A549 (cell line): ENCODE data around the gene CDH4. TPM values are rescaled to one million over a fixed set of nuclear protein-coding genes. Genes with fewer than 3 reads are reported as not detected.

Experiments used
- ATAC-seq, 2 experiments: fragments of 200-7000 bp in 1 of 2; fragments of >200 bp in 1 of 2; cut with Nextera tagmentation in 1 of 2; cut with Tn5 transposase in 1 of 2; 3 replicates each; pipeline versions ENCODE4 v1.8.0 to v1.9.1; 2018 to 2020; ENCODE audit warnings: mild to moderate bottlenecking in 1 of 2, moderate library complexity in 1 of 2
- CTCF ChIA-PET: fragments of 300-600 bp; sonication (Branson Sonifier 250); formaldehyde crosslinking; extraction: SDS; loops from one replicate; lab custom pipeline; 2021; ENCODE audit warnings: antibody characterized with exemption, inconsistent platforms; lab: Yijun Ruan, JAX
- POLR2A ChIA-PET: fragments of 350-600 bp; formaldehyde crosslinking; extraction: SDS; loops from one replicate; lab custom pipeline; 2021; ENCODE audit warnings: antibody characterized with exemption, inconsistent platforms; lab: Yijun Ruan, JAX
- DNase-seq, 2 experiments: peaks; one replicate each; pipeline versions ENCODE4 v3.0.0 to v3.0.0-alpha.2; 2011 to 2016; ENCODE audit warnings: low read depth in 1 of 2, low spot score in 1 of 2
- FAIRE-seq: peaks from 2 replicates; lab custom pipeline; 2011; peaks lifted over from hg19 to GRCh38; lab: Jason Lieb, UNC
- H3K27ac ChIP-seq, 2 experiments: fragments of >200 bp; sonication (Bioruptor Twin); formaldehyde crosslinking; 3 replicates each; pipeline ENCODE4 v1.5.1; 2016 to 2017
- H3K4me1 ChIP-seq: fragments of >200 bp; sonication (Bioruptor Twin); formaldehyde crosslinking; 3 replicates; pipeline ENCODE4 v1.6.1; 2016
- H3K4me2 ChIP-seq: fragments of >200 bp; sonication (Bioruptor Twin); formaldehyde crosslinking; 3 replicates; pipeline ENCODE4 v1.6.1; 2016
- H3K4me3 ChIP-seq: fragments of >200 bp; sonication (Bioruptor Twin); formaldehyde crosslinking; 3 replicates; pipeline ENCODE4 v1.5.1; 2016
- H3K9me3 ChIP-seq: fragments of >200 bp; sonication (Bioruptor Twin); formaldehyde crosslinking; 3 replicates; pipeline ENCODE4 v1.6.1; 2016
- ATOH8 ChIP-seq: fragments of 250-450 bp; sonication (Bioruptor Pico); IDR thresholded peaks from 2 replicates; pipeline ENCODE4 v1.5.0; 2020; ENCODE audit warnings: low read depth, mild to moderate bottlenecking, moderate library complexity
- BHLHE40 ChIP-seq: IDR thresholded peaks from 2 replicates; pipeline ENCODE4 v1.6.1; 2012; ENCODE audit warnings: low read depth, low read length, inconsistent platforms
- CBX2 ChIP-seq: fragments of 200-600 bp; sonication (generic); IDR thresholded peaks from 2 replicates; pipeline ENCODE4 v1.6.1; 2016; ENCODE audit warnings: low read depth, mild to moderate bottlenecking, borderline replicate concordance
- CBX8 ChIP-seq: fragments of 200-600 bp; sonication (generic); IDR thresholded peaks from 2 replicates; pipeline ENCODE4 v1.6.1; 2016
- EHMT2 ChIP-seq: fragments of 200-600 bp; sonication (generic); IDR thresholded peaks from 2 replicates; pipeline ENCODE4 v1.6.1; 2016; ENCODE audit warnings: antibody characterized with exemption, low read depth, mild to moderate bottlenecking, moderate library complexity
- ELK1 ChIP-seq: fragments of 150-350 bp; IDR thresholded peaks from 2 replicates; pipeline ENCODE4 v1.6.1; 2014; ENCODE audit warnings: low read depth, mild to moderate bottlenecking, low read length
- FOSB ChIP-seq: fragments of 250-450 bp; sonication (Bioruptor Pico); IDR thresholded peaks from 2 replicates; pipeline ENCODE4 v1.5.0; 2020; ENCODE audit warnings: mild to moderate bottlenecking, moderate library complexity
- HEYL ChIP-seq: fragments of 250-450 bp; sonication (Bioruptor Pico); IDR thresholded peaks from 2 replicates; pipeline ENCODE4 v1.8.0; 2021; ENCODE audit warnings: mild to moderate bottlenecking, moderate library complexity
- HMGXB4 ChIP-seq: fragments of 250-450 bp; sonication (Bioruptor Pico); IDR thresholded peaks from 2 replicates; pipeline ENCODE4 v1.5.0; 2021; ENCODE audit warnings: mild to moderate bottlenecking, moderate library complexity, borderline replicate concordance
- NFE2L2 ChIP-seq: fragments of 150-350 bp; conservative IDR thresholded peaks from 2 replicates; pipeline ENCODE4 v1.6.1; 2014; ENCODE audit warnings: low read length
- NPAS2 ChIP-seq: fragments of 250-450 bp; sonication (Bioruptor Pico); IDR thresholded peaks from 2 replicates; pipeline ENCODE4 v1.8.0; 2022; ENCODE audit warnings: mild to moderate bottlenecking, moderate library complexity, borderline replicate concordance
- PBX3 ChIP-seq: IDR thresholded peaks from 2 replicates; pipeline ENCODE4 v1.6.1; 2012
- POLR2A ChIP-seq: IDR thresholded peaks from 2 replicates; pipeline ENCODE4 v1.6.1; 2012; ENCODE audit warnings: mild to moderate bottlenecking, low read length
- RAD21 ChIP-seq, 2 experiments: fragments of >200 bp in 1 of 2; sonication (Bioruptor Twin) in 1 of 2; formaldehyde crosslinking in 1 of 2; IDR thresholded peaks in 1 of 2; conservative IDR thresholded peaks in 1 of 2; 2 replicates in 1 of 2; 3 replicates in 1 of 2; pipeline ENCODE4 v1.6.1; 2012 to 2018; ENCODE audit warnings: inconsistent platforms in 1 of 2
- RFX5 ChIP-seq: fragments of 450-650 bp; IDR thresholded peaks from 2 replicates; pipeline ENCODE4 v1.7.1; 2014; ENCODE audit warnings: antibody characterized with exemption, mild to moderate bottlenecking, moderate library complexity
- USF2 ChIP-seq: fragments of 450-650 bp; IDR thresholded peaks from 2 replicates; pipeline ENCODE4 v1.6.1; 2014; ENCODE audit warnings: antibody characterized with exemption
- WGBS: methylation state at CpG from one replicate; pipeline ENCODE4 v1.1.6; 2017; ENCODE audit errors: missing lambda C conversion rate; 5-methylcytosine and 5-hydroxymethylcytosine counted together
- polyA plus RNA-seq, 4 experiments: library from polyadenylated mRNA; depleted of rRNA in 3 of 4; stranded (reverse); fragments of >200 nt; fragmentation: RNase III in 1 of 4; extraction: RNeasy Plus Mini Kit Qiagen cat#74134 plus additional on column Dnase treatment in 1 of 4; gene quantifications; 2 replicates in 3 of 4; 3 replicates in 1 of 4; pipeline ENCODE4 v1.2.3, GENCODE V29; 2011 to 2017

Gene CDH4
- polyA plus RNA-seq, 2 of the 4 experiments (the other 2 are of a cell fraction) = 3.4 to 10.3 TPM

- Histone ChIP-seq H3K9me3 (no peaks in the 10 kb centered on the region), H3K4me2 (no peak overlapping the region), H3K27ac (no peak overlapping the region), H3K4me3 (no peak overlapping the region), H3K4me1 (no peaks in the 10 kb centered on the region)
- ATAC-seq (no peak), DNase-seq (no peak), FAIRE-seq (no peak)
- ChIA-PET CTCF (interaction anchor here (1.2 kb wide), 1 partner anchor 53 kb away, joined by 4 read pairs; no protein-coding TSS in a partner anchor), POLR2A (no interaction called here)
- WGBS = 54% methylated on average over 12 of the region's 12 CpGs
- TF ChIP-seq USF2 = no peak
- TF ChIP-seq NFE2L2 = no peak
- TF ChIP-seq CBX8 = no peak
Measured at GRCh38 chr20:61957961-61958715, 706.1 kb downstream of the CDH4 start.

- DNase-seq = peak; percentile 31 to 39
- FAIRE-seq = no peak
- Histone ChIP-seq H3K9me3 (no peaks in the 10 kb centered on the region), H3K4me2 (no peak overlapping the region), H3K4me3 (no peak overlapping the region), H3K4me1 (no peaks in the 10 kb centered on the region), H3K27ac (no peak overlapping the region)
- ATAC-seq = peak; percentile 27 to 88; a peak in 3 of 6 replicates
- CTCF ChIA-PET = interaction anchor here (1.2 kb wide), 1 partner anchor 52 kb away, joined by 4 read pairs; no protein-coding TSS in a partner anchor
- 57% methylated on average over 22 of the region's 22 CpGs for WGBS
- TF ChIP-seq ELK1 (no peak), CBX2 (no peak), FOSB (no peak), USF2 (0 out of 2 replicates have a peak, but pooled peaks have one; percentile 8)
- POLR2A ChIA-PET = no interaction called here
Measured at GRCh38 chr20:61958773-61959700, 707.0 kb downstream of the CDH4 start.

- no peak for TF ChIP-seq NFE2L2
- TF ChIP-seq POLR2A = no peak
- TF ChIP-seq USF2 = no peak
- TF ChIP-seq RAD21 (conservative IDR thresholded peaks at IDR 0.05 in 1 of 2, IDR thresholded peaks at IDR 0.05 in 1 of 2) = no peak
- TF ChIP-seq PBX3 = no peak
- TF ChIP-seq HMGXB4 = no peak
- TF ChIP-seq HEYL (CRISPR knock-in tag) = no peak
- TF ChIP-seq ATOH8 (CRISPR knock-in tag) = no peak
- TF ChIP-seq NPAS2 = no peak
- no peak for TF ChIP-seq EHMT2
- no peak for TF ChIP-seq RFX5
- no peak for TF ChIP-seq BHLHE40
- no peak for ATAC-seq
- ChIA-PET POLR2A (no interaction called here), CTCF (no interaction called here)
- H3K4me3 ChIP-seq = no peak overlapping the region
- no peaks in the 10 kb centered on the region for H3K9me3 ChIP-seq
- no peaks in the 10 kb centered on the region for H3K4me1 ChIP-seq
- 69% methylated on average over 12 of the region's 12 CpGs for WGBS
- no peak for FAIRE-seq
- no peak overlapping the region for H3K4me2 ChIP-seq
- H3K27ac ChIP-seq = no peak overlapping the region
- no peak for DNase-seq
Measured at GRCh38 chr20:61960836-61961235, 708.8 kb downstream of the CDH4 start.
